GM21526 (cell line): ENCODE measurements around the gene SPDL1.
"Not testable (repeated sequence)": the region's sequence is repeated elsewhere in the genome, so short reads cannot be mapped to it uniquely, and the experiment has no call there.

Source experiments
- ATAC-seq: cut with Tn5 transposase; IDR thresholded peaks from one replicate; pipeline ENCODE4 v1.9.1; 2021; ENCODE audit warnings: moderate library complexity; ENCODE audit not compliant: unreplicated experiment, low FRiP score

SPDL1 gene

DNA sequence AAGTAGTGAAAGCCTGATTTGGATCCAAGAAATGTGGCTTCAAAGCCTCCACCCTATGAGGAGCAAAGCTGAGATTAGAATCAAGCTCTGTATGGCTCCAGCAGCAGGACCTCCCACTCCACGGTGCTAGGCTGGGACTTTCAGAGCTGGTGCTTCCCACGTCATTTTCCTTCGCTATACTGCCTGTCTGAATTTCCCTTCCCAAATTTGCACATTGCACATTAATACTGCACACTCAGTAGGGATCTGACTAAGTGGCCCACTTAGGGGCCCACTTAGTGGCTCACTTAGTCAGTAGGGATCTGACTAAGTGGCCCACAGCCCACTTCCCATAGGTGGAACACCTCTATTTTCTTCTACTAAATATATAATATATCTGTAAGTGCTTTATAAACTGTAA is 14.1 kb upstream of the SPDL1 start:
- no peak for ATAC-seq

GRCh38 chr5:169571355-169571754 is 12.2 kb upstream of the SPDL1 start:
- no peak for ATAC-seq

DNA sequence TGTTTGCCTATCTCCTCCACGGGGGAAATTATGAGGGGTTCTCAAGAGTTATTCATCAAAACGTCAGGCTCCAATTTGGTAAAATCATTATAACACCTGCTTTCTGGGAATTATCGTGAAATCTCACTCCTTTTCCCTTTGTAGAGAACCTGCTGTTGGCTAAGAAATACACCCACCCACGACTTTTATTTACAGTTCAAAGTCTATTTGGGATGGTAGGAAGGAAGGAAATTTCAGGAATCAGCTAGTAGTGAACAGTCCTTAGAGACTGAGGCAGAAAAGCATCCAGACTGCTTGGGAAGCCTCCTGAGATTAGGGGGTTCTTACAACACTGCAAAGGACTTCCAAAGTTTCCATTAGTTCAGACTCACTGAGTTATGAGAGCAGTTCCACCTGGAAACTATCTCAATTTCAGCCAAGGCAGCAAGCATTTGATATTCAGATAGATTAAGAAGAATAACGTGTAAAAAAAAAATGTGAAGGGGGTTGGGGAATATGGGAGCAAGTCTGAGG is 9.4 kb upstream of the SPDL1 start:
- no peak for ATAC-seq

GRCh38 chr5:169576181-169576598 is 7.4 kb upstream of the SPDL1 start:
- no peak for ATAC-seq

- ATAC-seq = no peak
These were observed 5.6 kb upstream of the SPDL1 start for GRCh38 chr5:169577951-169578350.

DNA sequence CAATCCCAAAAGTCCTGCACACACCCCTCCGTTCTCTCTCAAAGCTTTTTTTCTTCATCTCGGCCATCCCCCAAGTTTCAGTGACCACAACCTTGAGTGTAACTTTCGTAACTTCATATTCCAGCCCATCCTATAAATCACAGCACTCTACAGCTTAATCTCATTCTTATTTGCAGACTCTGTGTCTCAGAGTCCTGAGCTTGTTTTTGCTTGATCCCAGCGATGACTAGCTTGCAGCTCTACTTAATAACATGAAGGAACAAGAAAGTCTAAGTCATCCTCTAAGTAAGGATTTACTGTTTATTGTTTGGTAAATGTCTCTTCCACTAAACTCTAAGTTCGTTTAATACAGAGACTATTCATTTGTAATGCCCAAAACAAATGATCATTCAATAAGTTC is 2.6 kb upstream of the SPDL1 start:
- no peak for ATAC-seq

GRCh38 chr5:169581580-169582227 is 1.9 kb upstream of the SPDL1 start:
- ATAC-seq = peak; percentile 39

- ATAC-seq = peak; percentile 26
These were observed 511 bp upstream of the SPDL1 start for GRCh38 chr5:169583101-169583423.

DNA sequence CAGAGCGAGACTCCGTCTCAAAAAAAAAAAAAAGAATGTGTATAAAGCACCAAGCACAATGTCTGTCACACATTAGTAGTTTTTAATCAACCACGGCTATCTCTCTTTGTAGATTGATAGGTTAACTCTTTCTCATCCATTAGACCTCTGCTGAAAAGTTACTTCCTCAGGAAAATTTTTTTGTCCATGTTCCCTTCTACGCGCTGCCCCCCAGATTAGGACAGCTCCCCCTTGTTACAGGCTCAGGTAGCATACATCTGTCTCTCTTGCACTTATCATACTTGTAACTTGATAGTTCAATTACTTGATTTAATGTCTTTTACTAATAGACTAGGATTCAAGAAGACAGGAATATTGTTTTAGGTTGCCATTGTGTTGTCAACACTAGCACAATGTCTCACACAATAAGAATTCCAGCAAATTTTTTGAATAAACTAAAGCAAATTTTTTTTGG is 1.5 kb downstream of the SPDL1 start:
- ATAC-seq = no peak

DNA sequence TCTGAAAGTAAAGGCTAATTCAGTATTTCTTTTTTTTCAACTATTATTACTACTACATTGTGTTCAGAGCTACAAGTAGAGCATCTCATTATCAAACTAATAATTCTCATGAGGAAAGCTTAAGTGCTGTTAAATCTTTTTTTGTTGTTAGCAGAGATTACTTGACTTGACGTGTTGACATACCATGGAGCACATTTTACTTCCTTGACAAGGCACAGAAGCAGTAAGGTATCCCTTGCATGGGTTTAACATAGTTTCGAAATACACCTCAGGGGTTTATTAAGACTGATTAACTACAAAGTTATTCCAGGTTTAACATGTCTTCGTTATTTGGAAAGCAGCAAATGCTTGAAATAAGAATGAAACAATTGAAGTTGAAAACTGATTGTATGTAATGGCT is 7.0 kb downstream of the SPDL1 start:
- ATAC-seq = no peak

DNA sequence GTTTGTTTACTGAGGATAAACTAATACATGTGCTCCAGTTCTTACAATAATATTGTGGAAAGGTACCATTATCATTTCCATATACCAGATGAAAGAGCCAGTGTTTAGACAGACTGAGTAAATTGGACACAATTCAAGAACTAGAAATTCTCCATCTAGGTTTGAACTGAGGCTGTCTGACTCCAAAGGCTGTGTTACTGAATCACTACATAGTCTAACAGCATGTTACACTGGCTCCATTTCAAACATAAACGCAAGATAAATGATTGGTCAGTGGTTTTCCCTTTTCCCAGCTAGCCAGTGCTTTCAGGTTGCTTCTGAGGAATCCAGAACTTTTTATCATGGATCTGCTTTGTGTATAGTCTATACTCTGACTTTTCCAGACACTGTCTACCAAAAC is 8.1 kb downstream of the SPDL1 start:
- no peak for ATAC-seq

DNA sequence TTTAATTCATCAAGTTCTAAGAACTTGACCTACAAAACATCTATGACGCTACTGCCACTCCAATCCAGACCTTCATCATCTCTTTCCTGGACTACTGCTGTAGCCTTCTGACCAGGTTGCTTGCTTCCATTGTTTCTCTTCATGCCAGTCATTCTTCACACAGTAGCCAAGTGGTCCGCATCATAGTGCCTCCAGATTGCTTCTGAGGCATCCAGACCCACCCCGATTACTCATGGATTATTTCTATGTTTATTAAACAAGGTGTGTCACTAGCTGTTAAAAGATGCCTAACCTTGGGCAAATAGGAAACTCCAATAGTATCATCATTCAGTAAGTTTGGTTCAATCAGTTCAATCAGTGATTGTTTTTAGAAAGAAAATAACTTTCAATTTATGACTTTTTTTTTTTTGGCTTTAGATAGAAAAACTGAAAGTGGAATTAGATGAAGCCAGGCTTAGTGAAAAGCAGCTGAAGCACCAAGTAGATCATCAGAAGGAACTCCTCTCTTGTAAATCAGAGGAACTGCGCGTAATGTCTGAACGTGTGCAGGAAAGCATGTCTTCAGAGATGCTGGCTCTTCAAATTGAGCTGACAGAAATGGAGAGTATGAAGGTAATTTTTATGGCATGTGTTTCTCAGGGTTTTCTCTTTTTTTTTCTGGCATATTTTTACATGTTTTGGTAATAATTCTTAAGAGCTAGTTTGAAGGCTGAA is 9.5 kb downstream of the SPDL1 start:
- no peak for ATAC-seq

- no peak for ATAC-seq
These were observed 11.7 kb downstream of the SPDL1 start for GRCh38 chr5:169595172-169595820.

DNA sequence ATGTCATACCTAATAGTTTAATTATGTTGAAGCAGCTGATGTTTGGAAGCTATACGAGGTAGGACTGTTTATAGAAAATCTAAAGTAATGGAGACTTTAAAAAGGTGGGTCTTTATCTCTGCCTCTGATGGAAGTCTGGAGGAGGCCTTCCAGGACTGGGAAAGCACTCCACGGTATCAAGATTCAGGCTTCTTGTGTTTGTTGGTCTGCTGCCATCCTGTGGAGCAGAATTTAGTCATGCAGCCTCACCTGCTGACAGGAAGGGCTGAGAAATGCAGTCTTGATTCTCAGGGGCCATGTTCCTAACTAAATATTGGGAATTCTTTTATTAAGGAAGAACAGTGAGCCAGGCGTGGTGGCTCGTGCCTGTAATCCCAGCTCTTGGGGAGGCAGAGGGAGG is 15.9 kb downstream of the SPDL1 start:
- ATAC-seq = no peak

DNA sequence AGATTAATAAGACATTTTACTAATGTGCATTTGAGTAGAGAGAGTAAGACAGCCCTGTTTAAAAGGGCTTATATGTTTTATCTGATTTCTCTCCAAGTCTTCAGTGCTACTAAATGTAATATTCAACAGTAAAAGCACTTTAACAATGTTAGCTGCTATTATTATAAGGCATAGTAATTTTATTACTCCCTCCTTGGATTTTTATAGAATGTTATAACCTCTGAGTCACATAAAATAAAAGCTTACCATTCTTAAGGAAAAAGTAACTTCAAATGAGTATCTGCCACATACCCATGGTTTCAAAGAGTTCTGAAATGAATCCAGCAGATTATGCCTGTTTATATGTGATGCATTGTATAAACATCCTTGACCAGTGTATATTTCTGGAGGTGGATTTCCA is 19.0 kb downstream of the SPDL1 start:
- ATAC-seq = no peak

GRCh38 chr5:169606279-169606678 is 22.7 kb downstream of the SPDL1 start:
- ATAC-seq = no peak

DNA sequence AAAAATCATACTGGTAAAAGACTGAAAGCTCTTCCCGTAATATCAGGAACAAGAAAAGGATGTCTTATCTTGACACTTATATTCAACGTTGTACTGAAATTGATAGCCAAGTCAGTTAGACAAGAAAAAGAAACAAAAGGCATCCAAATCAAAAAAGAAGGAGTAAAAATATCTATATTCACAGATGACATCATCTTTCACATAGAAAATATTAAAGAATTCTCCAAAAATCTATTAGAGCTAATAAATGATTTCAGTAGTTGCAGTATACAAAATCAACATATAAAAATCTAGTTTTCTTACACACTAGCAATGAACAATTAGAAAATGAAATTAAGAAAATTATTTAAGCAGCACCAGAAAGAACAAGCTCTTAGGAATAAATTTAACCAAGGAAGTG is 24.3 kb downstream of the SPDL1 start:
- no peak for ATAC-seq

DNA sequence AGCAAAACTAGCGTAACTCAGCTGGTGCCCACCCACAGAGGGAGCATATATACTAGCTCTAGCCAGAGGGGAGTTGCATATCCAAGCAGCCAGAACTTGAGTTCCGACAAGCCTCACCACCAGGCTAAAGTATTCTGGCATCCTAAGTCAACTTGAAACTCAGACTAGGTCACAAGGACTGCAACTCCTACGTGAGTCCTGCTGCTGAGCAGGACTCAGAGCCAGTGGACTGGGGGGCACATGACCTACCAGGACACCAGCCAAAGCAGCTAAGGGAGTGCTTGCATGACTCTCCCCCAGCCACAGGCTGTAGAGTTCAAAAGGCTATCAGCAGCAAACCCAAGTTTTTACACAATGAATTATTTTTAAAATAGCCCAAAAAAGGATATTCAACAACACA is 26.1 kb downstream of the SPDL1 start:
- ATAC-seq = no peak

DNA sequence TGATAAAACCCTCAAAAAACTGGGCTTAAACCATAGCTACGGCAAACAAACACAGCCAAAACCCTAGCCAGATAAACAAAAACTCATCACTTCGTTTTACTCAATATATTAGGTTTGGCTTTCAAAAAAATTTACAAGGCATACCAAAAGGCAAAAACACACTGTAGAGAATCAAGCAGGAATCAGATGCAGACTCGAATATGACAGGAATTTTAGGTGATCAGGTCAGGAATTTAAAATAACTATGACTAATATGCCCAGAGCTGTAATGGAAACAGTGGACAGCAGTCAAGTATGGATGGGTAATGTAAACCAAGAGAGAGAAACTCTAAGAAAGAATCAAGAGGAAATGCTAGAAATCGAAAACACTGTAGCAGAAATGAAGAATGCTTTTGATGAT is 27.0 kb downstream of the SPDL1 start:
- ATAC-seq = no peak

DNA sequence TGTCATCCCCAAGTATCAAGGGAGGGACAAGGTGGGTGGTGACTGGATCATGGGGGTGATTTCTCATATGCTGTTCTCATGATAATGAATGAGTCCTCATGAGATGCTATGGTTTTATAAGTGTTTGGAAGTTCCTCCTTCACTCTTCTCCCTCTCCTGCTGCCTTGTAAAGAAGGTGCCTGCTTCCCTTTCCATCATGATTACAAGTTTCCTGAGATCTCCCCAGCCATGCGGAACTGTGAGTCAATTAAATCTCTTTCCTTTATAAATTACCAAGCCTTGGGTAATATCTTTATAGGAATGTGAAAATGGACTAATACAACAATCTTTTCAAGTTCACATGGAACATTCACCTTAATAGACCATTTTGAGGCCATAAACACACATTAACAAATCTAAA is 32.0 kb downstream of the SPDL1 start:
- no peak for ATAC-seq

DNA sequence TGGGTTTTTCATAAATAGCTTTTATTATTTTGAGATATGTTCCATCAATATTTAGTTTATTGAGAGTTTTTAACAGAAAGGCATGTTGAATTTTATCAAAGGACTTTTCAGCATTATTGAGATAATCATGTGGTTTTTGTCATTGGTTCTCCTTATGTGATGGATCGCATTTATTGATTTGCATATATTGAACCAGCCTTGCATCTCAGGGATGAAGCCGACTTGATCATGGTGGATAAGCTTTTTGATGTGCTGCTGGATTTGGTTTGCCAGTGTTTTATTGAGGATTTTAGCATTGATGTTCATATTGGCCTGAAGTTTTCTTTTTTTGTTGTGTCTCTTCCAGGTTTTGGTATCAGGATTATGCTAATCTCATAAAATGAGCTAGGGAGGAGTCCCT is 40.7 kb downstream of the SPDL1 start:
- ATAC-seq = not testable (repeated sequence)

DNA sequence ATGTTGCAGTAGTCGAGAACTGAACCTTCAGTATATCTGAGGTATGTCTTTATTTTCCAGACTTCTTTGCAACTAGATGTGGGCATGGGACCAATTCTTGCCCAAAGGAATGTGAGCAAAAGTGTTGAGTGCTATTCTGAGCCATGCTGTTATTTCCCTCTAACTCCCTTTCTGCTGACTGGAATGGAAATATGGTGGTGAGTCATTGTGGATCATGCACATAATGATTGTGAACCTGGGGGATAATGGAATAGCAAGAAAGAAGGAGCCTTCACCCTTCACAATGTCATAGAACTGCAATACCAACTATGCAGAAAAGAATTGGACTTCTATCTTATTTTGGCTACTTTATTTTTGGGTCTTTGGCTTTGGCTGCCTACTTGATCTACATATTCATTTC is 43.2 kb downstream of the SPDL1 start:
- no peak for ATAC-seq
